HepG2 (cell line): ENCODE measurements around the gene NPHP4. TPM values are rescaled to one million over a fixed set of nuclear protein-coding genes. Genes with fewer than 3 reads are reported as not detected.

Experiments used
- ATAC-seq: fragments of 200-7000 bp; cut with Tn5 transposase; 3 replicates; pipeline ENCODE4 v1.9.1; 2020; ENCODE audit warnings: mild to moderate bottlenecking, moderate library complexity
- BruUV-seq: library from RNA; stranded (reverse); fragments of 400-500 nt; replicated peaks from 2 replicates; lab custom pipeline; 2021; lab: Mats Ljungman, UMichigan
- CTCF ChIA-PET: fragments of 300-600 bp; formaldehyde crosslinking; extraction: SDS; loops from one replicate; lab custom pipeline; 2021; ENCODE audit warnings: low total read pairs, inconsistent platforms, low intra/inter-chr PET ratio; lab: Yijun Ruan, JAX
- POLR2A ChIA-PET: fragments of 350-600 bp; sonication (Branson Sonifier 250); formaldehyde crosslinking; loops from one replicate; lab custom pipeline; 2020; ENCODE audit warnings: antibody characterized with exemption, inconsistent platforms; lab: Yijun Ruan, JAX
- DNase-seq: peaks from one replicate; pipeline ENCODE4 v3.0.0-alpha.2; 2015; ENCODE audit warnings: low spot score
- FAIRE-seq: peaks from 3 replicates; lab custom pipeline; 2011; peaks lifted over from hg19 to GRCh38; lab: Jason Lieb, UNC
- H2AFZ ChIP-seq: one replicate; pipeline ENCODE4 v1.6.1; 2011; ENCODE audit warnings: low read length, inconsistent platforms
- H3K27ac ChIP-seq: fragments of 300-600 bp; 3 replicates; pipeline ENCODE4 v1.8.0; 2011; ENCODE audit warnings: mixed run types, mild to moderate bottlenecking, mixed read lengths, low read length, inconsistent platforms; ENCODE audit not compliant: insufficient read depth; ENCODE audit errors: extremely low read length
- H3K27me3 ChIP-seq, 2 experiments: fragments of 200-600 bp in 1 of 2; 2 replicates in 1 of 2; 3 replicates in 1 of 2; pipeline versions ENCODE4 v1.6.0 to v1.8.0; 2011; ENCODE audit warnings: low read length in 2 of 2, mild to moderate bottlenecking in 2 of 2, moderate library complexity in 2 of 2, inconsistent platforms in 1 of 2; ENCODE audit not compliant: insufficient read depth in 2 of 2, control insufficient read depth in 1 of 2
- H3K36me3 ChIP-seq, 2 experiments: fragments of 200-600 bp in 1 of 2; replicated peaks in 1 of 2; 2 replicates in 1 of 2; 3 replicates in 1 of 2; pipeline versions ENCODE4 v1.5.1 to v1.8.0; 2011; ENCODE audit warnings: low read length in 2 of 2, inconsistent platforms in 1 of 2; ENCODE audit not compliant: insufficient read depth in 2 of 2, control insufficient read depth in 1 of 2
- H3K4me1 ChIP-seq: 2 replicates; pipeline ENCODE4 v1.5.1; 2012; ENCODE audit warnings: low read length, inconsistent platforms; ENCODE audit not compliant: insufficient read depth
- H3K4me2 ChIP-seq: 2 replicates; pipeline ENCODE4 v1.6.0; 2011; ENCODE audit warnings: low read depth, low read length, inconsistent platforms
- H3K4me3 ChIP-seq, 3 experiments: fragments of 200-600 bp in 1 of 3; sonication (generic), shearing (Covaris generic) in 1 of 3; replicated peaks in 1 of 3; 2 replicates each; pipeline ENCODE4 v1.5.1; 2011 to 2016; ENCODE audit warnings: low read length in 3 of 3, inconsistent platforms in 2 of 3, low read depth in 2 of 3, mild to moderate bottlenecking in 2 of 3, control low read depth in 1 of 3, mixed read lengths in 1 of 3; ENCODE audit not compliant: insufficient read depth in 1 of 3
- H3K79me2 ChIP-seq: one replicate; pipeline ENCODE4 v1.6.1; 2011; ENCODE audit warnings: low read length, inconsistent platforms; ENCODE audit not compliant: insufficient read depth
- H3K9ac ChIP-seq: 2 replicates; pipeline ENCODE4 v1.6.0; 2011; ENCODE audit warnings: mild to moderate bottlenecking, low read depth, low read length, inconsistent platforms; ENCODE audit not compliant: insufficient read depth
- H3K9me3 ChIP-seq: 2 replicates; pipeline ENCODE4 v1.5.1; 2012; ENCODE audit warnings: mild to moderate bottlenecking, low read length
- H4K20me1 ChIP-seq: 2 replicates; pipeline ENCODE4 v1.6.0; 2011; ENCODE audit warnings: inconsistent platforms, mild to moderate bottlenecking, low read length, moderate library complexity; ENCODE audit not compliant: insufficient read depth
- CCAR2 ChIP-seq: fragments of 200-400 bp; formaldehyde crosslinking; optimal IDR thresholded peaks from 2 replicates; pipeline ENCODE3; 2018; ENCODE audit warnings: low read depth, mild to moderate bottlenecking, low read length, moderate library complexity
- MTA1 ChIP-seq: sonication (generic); formaldehyde crosslinking; IDR thresholded peaks from 2 replicates; pipeline ENCODE4 v1.4.0; 2020; ENCODE audit warnings: missing genetic modification reagents, mild to moderate bottlenecking, borderline replicate concordance
- NPAS2 ChIP-seq: sonication (generic); formaldehyde crosslinking; IDR thresholded peaks from 2 replicates; pipeline ENCODE4 v1.8.0; 2022; ENCODE audit warnings: mild to moderate bottlenecking, missing genetic modification reagents, borderline replicate concordance
- PHF21A ChIP-seq: sonication (generic); formaldehyde crosslinking; IDR thresholded peaks from 2 replicates; pipeline ENCODE4 v1.5.0; 2020; ENCODE audit warnings: mild to moderate bottlenecking, missing genetic modification reagents
- TCF7L2 ChIP-seq: IDR thresholded peaks from 2 replicates; pipeline ENCODE4 v1.6.1; 2011; ENCODE audit warnings: mild to moderate bottlenecking, low read depth, low read length, moderate library complexity
- ZNF17 ChIP-seq: sonication (generic); formaldehyde crosslinking; IDR thresholded peaks from 2 replicates; pipeline ENCODE4 v1.5.0; 2020; ENCODE audit warnings: mild to moderate bottlenecking, missing genetic modification reagents
- ZNF547 ChIP-seq: sonication (generic); formaldehyde crosslinking; IDR thresholded peaks from 2 replicates; pipeline ENCODE4 v1.5.1; 2020; ENCODE audit warnings: mild to moderate bottlenecking, missing genetic modification reagents
- ZNF674 ChIP-seq: sonication (generic); formaldehyde crosslinking; IDR thresholded peaks from 2 replicates; pipeline ENCODE4 v1.5.0; 2020; ENCODE audit warnings: low read depth, mild to moderate bottlenecking, missing genetic modification reagents
- WGBS: methylation state at CpG from one replicate; pipeline ENCODE4 v1.1.6; 2017; ENCODE audit warnings: low lambda C conversion rate; 5-methylcytosine and 5-hydroxymethylcytosine counted together
- in situ Hi-C: cut with HindIII; loops from 2 replicates; pipeline ENCODE4 v1.10.0; 2017; ENCODE audit warnings: low pct_unique_long_range_greater_than_20kb; ENCODE audit not compliant: extremely low pct_ligation_motif_present
- intact Hi-C: fragments of 100-400 bp; cut with micrococcal nuclease; formaldehyde crosslinking; loops from one replicate; pipeline ENCODE4 v1.10.0; 2022; ENCODE audit not compliant: unreplicated experiment
- polyA plus RNA-seq, 8 experiments: library from polyadenylated mRNA; depleted of rRNA in 3 of 8; stranded (reverse) in 7 of 8; unstranded in 1 of 8; fragments of >200 nt; fragmentation: Illumina TruSeq in 4 of 8; extraction: Trizol in 4 of 8; gene quantifications; 2 replicates each; pipeline versions ENCODE4 v1.2.1 to v1.2.3, GENCODE V29; 2011 to 2016; ENCODE audit warnings: low read depth in 4 of 8, missing spikeins in 1 of 8, mixed read lengths in 1 of 8; ENCODE audit not compliant: insufficient read depth in 1 of 8
- total RNA-seq, 5 experiments: library from RNA; depleted of rRNA; stranded (reverse); fragments of >200 nt; fragmentation: Illumina TruSeq; extraction: Trizol; gene quantifications; 2 replicates each; pipeline ENCODE4 v1.2.3, GENCODE V29; 2016; ENCODE audit warnings: low read depth in 1 of 5
- TF ChIP-seq, protein P1 (sequence below): sonication (generic); formaldehyde crosslinking; IDR thresholded peaks from 2 replicates; pipeline ENCODE4 v1.4.0; 2020; ENCODE audit warnings: missing genetic modification reagents
- TF ChIP-seq, protein P2 (sequence below): sonication (generic); formaldehyde crosslinking; IDR thresholded peaks from 2 replicates; pipeline ENCODE4 v1.8.0; 2022; ENCODE audit warnings: mild to moderate bottlenecking, missing genetic modification reagents, borderline replicate concordance
- TF ChIP-seq, protein P3 (sequence below): sonication (generic); formaldehyde crosslinking; IDR thresholded peaks from 2 replicates; pipeline ENCODE4 v1.8.1; 2022; ENCODE audit warnings: low read depth, mild to moderate bottlenecking, missing genetic modification reagents

NPHP4 gene
- total and polyA plus RNA-seq, 2 of the 13 experiments (the other 11 are each of a cell fraction or from before 2014, with no cell fraction given): 4.4 to 6.8 TPM

DNA sequence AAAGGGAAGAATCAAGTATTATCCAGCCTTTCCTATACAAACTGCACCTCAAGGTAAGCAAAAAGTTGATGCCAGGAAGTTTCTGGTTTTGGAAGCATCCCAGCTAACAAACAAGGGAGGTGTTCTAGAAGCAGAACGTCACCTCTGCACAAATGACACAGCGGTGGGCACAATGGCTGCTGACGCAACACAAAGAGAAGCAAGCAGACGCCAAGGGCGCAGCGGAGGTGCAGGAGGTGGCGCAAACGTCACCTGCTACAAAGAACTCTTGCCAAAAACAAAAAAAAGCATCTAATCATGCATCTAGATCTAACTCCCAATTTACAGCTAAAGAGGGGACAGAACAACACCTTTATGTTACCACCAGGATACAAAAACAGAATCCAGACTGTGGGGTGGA is 88.5 kb downstream of the NPHP4 start:
- intact Hi-C loops: no loop called here
- in situ Hi-C loops: no loop called here
- H3K79me2 ChIP-seq: no peaks in the 10 kb centered on the region
- H3K9me3 ChIP-seq: no peaks in the 10 kb centered on the region
- no peak overlapping the region for H3K27ac ChIP-seq
- no peak overlapping the region for H3K4me3 ChIP-seq
- TF ChIP-seq ZNF674 (CRISPR knock-in tag) (no peak), ZNF547 (CRISPR knock-in tag) (no peak), NPAS2 (CRISPR knock-in tag) (no peak), CCAR2 (no peak), ZNF17 (no peak), MTA1 (CRISPR knock-in tag) (no peak), PHF21A (CRISPR knock-in tag) (no peak), TCF7L2 (no peak)
- TF ChIP-seq, protein P1, sequence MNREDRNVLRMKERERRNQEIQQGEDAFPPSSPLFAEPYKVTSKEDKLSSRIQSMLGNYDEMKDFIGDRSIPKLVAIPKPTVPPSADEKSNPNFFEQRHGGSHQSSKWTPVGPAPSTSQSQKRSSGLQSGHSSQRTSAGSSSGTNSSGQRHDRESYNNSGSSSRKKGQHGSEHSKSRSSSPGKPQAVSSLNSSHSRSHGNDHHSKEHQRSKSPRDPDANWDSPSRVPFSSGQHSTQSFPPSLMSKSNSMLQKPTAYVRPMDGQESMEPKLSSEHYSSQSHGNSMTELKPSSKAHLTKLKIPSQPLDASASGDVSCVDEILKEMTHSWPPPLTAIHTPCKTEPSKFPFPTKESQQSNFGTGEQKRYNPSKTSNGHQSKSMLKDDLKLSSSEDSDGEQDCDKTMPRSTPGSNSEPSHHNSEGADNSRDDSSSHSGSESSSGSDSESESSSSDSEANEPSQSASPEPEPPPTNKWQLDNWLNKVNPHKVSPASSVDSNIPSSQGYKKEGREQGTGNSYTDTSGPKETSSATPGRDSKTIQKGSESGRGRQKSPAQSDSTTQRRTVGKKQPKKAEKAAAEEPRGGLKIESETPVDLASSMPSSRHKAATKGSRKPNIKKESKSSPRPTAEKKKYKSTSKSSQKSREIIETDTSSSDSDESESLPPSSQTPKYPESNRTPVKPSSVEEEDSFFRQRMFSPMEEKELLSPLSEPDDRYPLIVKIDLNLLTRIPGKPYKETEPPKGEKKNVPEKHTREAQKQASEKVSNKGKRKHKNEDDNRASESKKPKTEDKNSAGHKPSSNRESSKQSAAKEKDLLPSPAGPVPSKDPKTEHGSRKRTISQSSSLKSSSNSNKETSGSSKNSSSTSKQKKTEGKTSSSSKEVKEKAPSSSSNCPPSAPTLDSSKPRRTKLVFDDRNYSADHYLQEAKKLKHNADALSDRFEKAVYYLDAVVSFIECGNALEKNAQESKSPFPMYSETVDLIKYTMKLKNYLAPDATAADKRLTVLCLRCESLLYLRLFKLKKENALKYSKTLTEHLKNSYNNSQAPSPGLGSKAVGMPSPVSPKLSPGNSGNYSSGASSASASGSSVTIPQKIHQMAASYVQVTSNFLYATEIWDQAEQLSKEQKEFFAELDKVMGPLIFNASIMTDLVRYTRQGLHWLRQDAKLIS (CRISPR knock-in tag): no peak
- TF ChIP-seq, protein P2, sequence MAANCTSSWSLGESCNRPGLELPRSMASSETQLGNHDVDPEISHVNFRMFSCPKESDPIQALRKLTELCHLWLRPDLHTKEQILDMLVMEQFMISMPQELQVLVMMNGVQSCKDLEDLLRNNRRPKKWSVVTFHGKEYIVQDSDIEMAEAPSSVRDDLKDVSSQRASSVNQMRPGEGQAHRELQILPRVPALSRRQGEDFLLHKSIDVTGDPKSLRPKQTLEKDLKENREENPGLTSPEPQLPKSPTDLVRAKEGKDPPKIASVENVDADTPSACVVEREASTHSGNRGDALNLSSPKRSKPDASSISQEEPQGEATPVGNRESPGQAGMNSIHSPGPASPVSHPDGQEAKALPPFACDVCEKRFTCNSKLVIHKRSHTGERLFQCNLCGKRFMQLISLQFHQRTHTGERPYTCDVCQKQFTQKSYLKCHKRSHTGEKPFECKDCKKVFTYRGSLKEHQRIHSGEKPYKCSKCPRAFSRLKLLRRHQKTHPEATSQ (CRISPR knock-in tag): no peak
- TF ChIP-seq, protein P3, sequence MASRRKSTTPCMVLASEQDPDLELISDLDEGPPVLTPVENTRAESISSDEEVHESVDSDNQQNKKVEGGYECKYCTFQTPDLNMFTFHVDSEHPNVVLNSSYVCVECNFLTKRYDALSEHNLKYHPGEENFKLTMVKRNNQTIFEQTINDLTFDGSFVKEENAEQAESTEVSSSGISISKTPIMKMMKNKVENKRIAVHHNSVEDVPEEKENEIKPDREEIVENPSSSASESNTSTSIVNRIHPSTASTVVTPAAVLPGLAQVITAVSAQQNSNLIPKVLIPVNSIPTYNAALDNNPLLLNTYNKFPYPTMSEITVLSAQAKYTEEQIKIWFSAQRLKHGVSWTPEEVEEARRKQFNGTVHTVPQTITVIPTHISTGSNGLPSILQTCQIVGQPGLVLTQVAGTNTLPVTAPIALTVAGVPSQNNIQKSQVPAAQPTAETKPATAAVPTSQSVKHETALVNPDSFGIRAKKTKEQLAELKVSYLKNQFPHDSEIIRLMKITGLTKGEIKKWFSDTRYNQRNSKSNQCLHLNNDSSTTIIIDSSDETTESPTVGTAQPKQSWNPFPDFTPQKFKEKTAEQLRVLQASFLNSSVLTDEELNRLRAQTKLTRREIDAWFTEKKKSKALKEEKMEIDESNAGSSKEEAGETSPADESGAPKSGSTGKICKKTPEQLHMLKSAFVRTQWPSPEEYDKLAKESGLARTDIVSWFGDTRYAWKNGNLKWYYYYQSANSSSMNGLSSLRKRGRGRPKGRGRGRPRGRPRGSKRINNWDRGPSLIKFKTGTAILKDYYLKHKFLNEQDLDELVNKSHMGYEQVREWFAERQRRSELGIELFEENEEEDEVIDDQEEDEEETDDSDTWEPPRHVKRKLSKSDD (CRISPR knock-in tag): no peak
- TF ChIP-seq, all 625 proteins: peak for 0
- Histone ChIP-seq H3K4me2 (no peak overlapping the region), H3K27me3 (no peaks in the 10 kb centered on the region), H3K36me3 (peaks cover 8 to 66% of the 10 kb centered on the region in 2 experiments), H4K20me1 (no peaks in the 10 kb centered on the region), H3K9ac (no peak overlapping the region), H2AFZ (no peak overlapping the region), H3K4me1 (no peaks in the 10 kb centered on the region)
- POLR2A ChIA-PET: no interaction called here
- CTCF ChIA-PET: no interaction called here
- FAIRE-seq: no peak
- 97% methylated on average over 8 of the region's 8 CpGs for WGBS
- ATAC-seq: no peak
- no peak for DNase-seq
- no TSS peak for BruUV-seq
